Activated CD8-positive, alpha-beta memory T cell treated with anti-CD3 and anti-CD28 coated beads, Interleukin-2, amount 50 U/mL, for 24 hours (primary cell): ENCODE measurements around the gene DHX16.
"Not testable (repeated sequence)": the region's sequence is repeated elsewhere in the genome, so short reads cannot be mapped to it uniquely, and the experiment has no call there.

Experiments used
- DNase-seq: peaks from one replicate; pipeline ENCODE4 v3.0.0-alpha.2; 2020; ENCODE audit errors: extremely low read depth

The DHX16 gene

GRCh38 chr6:30679765-30680535 lies 7.1 kb upstream of the DHX16 start:
- DNase-seq = no peak

GRCh38 chr6:30678964-30679726 lies 6.3 kb upstream of the DHX16 start:
- peak; percentile 70 for DNase-seq

- no peak for DNase-seq
These were observed 4.0 kb upstream of the DHX16 start for GRCh38 chr6:30676660-30677285.

- no peak for DNase-seq
These were observed 1.9 kb downstream of the DHX16 start for GRCh38 chr6:30670760-30671527.

DNA sequence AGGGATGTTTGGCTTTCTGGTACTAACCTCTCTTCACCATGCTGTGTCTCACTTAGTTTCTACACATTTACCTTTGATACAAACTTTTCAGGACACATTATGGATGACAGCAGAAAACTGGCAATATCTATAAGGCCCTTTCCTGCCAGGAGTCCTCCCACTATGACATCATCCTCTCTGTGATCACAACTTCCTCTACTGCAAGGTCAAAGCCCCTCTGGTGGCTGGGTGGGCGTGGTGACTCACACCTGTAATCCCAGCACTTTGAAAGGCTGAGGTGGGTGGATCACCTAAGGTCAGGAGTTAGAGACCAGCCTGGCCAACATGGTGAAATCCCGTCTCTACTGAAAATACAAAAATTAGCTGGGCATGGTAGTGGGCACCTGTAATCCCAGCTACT lies 6.5 kb downstream of the DHX16 start:
- not testable (repeated sequence) for DNase-seq

GRCh38 chr6:30664994-30665767 lies 7.6 kb downstream of the DHX16 start:
- DNase-seq = no peak

DNA sequence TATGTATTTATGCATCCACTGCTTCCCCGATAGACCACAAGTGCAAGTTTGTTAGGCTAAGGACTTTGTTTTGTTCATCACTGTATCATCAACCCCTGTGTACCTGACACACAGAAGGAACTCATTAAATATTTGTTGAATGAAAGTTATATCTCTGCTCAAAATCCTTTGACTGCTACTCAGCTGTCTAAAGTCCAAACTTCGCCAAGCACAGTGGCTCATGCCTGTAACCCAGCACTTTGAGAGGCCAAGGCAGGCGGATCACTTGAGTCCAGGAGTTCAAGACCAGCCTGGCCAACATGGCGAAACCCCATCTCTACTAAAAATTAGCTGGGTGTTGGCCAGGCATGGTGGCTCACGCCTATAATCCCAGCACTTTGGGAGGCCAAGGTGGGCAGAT lies 14.9 kb downstream of the DHX16 start:
- not testable (repeated sequence) for DNase-seq

- no peak for DNase-seq
These were observed 15.4 kb downstream of the DHX16 start for GRCh38 chr6:30657454-30657853.

DNA sequence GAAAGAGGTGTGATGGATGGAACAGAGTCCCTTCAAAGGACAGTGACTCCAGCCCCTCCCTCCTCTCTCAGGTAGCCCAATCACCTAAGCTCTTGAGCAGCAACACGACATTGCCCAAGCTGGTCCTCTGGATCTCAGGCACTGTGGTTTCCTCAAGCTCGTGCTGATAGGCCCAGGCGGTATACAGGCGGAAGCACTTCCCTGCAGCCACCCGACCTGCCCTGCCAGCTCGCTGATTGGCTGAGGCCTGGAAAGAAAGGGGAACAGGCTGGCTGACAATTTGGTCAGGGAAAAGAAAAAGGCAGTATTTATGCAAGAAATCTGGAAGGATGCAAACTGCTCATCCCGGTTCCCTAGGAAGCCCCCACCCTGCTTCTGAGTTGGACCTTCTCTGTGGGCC lies 16.3 kb downstream of the DHX16 start:
- DNase-seq = no peak

DNA sequence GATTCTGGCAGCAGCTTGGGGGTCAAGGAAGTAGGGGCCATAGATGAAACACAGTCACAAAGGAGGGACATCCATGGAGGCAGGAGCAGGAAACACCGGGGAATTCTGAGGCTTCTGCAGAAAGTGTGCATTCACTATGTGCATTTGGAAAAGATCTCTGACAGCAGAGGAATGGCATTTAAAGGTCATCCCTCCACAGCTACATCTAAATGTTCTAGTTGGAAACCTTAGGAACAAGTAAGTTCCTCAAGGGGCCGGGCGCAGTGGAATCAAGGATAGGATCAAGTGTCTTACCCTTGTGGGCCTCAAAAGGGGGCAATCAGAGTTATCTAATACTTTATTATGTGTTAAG lies 17.1 kb downstream of the DHX16 start:
- DNase-seq = no peak

GRCh38 chr6:30654798-30655742 lies 17.7 kb downstream of the DHX16 start:
- DNase-seq = no peak

- no peak for DNase-seq
These were observed 21.7 kb downstream of the DHX16 start for GRCh38 chr6:30651143-30651542.

GRCh38 chr6:30647242-30648116 lies 25.3 kb downstream of the DHX16 start:
- DNase-seq = peak; percentile 38

GRCh38 chr6:30646450-30647241 lies 26.2 kb downstream of the DHX16 start, which contains the start of gene C6orf136:
Gene C6orf136, plus strand, starts transcription at chr6:30647133. Its CDS starts 99 bp downstream, at chr6:30647232.
- peak; percentile 79 for DNase-seq

GRCh38 chr6:30645989-30646388 lies 26.8 kb downstream of the DHX16 start:
- no peak for DNase-seq

GRCh38 chr6:30644769-30645168 lies 28.0 kb downstream of the DHX16 start:
- DNase-seq = no peak

- no peak for DNase-seq
These were observed 29.1 kb downstream of the DHX16 start for GRCh38 chr6:30643656-30644055.

GRCh38 chr6:30641048-30641447 lies 31.8 kb downstream of the DHX16 start:
- DNase-seq = no peak
